SH-SY5Y (cell line): ENCODE data around the gene NPTXR.

ENCODE experiments used
- GATA2 ChIP-seq: IDR thresholded peaks from 2 replicates; pipeline ENCODE4 v1.6.1; 2011; ENCODE audit warnings: mild to moderate bottlenecking, low read depth, low read length
- GATA3 ChIP-seq: IDR thresholded peaks from 2 replicates; pipeline ENCODE4 v1.6.1; 2011; ENCODE audit warnings: low read depth, mild to moderate bottlenecking, low read length, moderate library complexity

NPTXR gene

DNA sequence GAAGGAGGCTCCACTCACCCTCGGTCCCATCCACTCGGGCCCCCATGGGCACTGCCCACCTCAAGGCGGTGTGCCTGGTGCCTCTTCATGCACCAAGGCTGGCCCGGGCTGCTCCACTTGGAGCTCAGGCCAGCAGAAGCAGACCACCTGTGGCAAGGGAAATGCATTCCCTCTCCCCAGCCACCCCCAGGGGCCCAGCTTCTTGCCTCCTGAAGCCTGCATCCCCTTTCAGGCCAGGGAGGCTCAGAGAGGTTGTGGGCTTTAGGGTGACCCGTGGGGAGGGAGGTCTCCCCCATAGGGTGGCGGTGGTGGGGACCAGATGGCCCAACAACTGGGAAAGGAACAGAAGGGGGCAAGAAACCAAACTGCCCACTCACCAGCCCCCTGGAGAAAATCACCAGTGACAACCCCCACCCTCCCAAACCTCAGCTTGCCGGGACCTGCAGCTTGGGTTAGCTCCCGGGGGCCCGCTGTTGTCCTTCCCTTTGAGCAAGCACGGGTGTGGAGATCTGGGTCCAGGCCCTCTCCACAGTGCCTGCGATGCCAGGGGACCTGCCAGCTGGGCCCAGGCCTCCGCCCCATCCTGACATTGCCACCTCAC lies 19.8 kb upstream of the NPTXR start:
- TF ChIP-seq GATA2 (no peak), GATA3 (no peak)

- TF ChIP-seq GATA3: no peak
- TF ChIP-seq GATA2: no peak
These were observed 18.8 kb upstream of the NPTXR start for GRCh38 chr22:38862375-38863329.

DNA sequence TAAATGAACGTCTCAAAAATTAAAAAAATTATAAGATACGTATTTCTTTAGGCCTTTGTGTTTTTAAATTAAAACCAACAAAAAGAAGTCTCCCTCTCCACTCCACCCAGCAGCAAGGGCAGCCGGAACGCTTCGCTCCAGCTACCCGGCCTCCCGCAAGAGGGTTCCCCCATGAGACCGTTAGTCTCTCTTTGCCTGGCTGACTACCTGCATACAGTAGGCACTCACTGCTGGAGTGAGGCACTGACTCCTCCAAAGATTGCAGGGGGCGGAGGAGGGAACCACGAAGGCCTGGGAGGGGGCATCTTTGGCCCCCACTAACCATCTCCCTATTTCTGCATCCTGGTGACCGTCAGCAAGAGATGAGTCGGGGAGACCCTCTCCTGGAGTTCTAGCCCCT lies 18.1 kb upstream of the NPTXR start:
- TF ChIP-seq GATA3: no peak
- TF ChIP-seq GATA2: no peak

- TF ChIP-seq GATA3 (no peak), GATA2 (no peak)
These were observed 17.5 kb upstream of the NPTXR start for GRCh38 chr22:38861170-38861876.

GRCh38 chr22:38860283-38861169 lies 16.7 kb upstream of the NPTXR start:
- TF ChIP-seq GATA2 (no peak), GATA3 (no peak)

GRCh38 chr22:38859581-38860282 lies 15.9 kb upstream of the NPTXR start:
- TF ChIP-seq GATA2: no peak
- no peak for TF ChIP-seq GATA3

DNA sequence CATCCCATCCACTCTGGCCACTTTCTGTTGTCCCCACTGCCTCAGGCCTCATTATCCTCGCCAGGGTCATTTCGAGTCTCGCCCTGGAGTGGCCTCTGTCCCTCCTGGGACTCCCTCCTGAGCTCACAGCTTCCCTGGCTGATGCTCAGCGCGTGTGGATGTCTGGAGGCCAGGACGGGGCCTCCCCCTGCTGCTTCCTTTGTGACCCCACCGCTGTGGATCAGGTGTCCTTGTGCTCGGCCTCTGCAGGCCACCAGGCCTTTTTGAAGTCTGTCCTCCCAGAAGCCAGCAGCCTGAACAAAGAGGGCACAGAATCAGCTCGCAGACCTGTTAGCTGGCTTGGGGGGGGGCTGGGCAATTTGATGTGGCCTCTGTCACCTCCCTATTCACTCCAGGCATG lies 14.7 kb upstream of the NPTXR start:
- TF ChIP-seq GATA2: no peak
- TF ChIP-seq GATA3: no peak

- no peak for TF ChIP-seq GATA2
- no peak for TF ChIP-seq GATA3
These were observed 9.4 kb upstream of the NPTXR start for GRCh38 chr22:38853196-38853651.

GRCh38 chr22:38852522-38852921 lies 8.7 kb upstream of the NPTXR start:
- TF ChIP-seq GATA3: no peak
- TF ChIP-seq GATA2: no peak

DNA sequence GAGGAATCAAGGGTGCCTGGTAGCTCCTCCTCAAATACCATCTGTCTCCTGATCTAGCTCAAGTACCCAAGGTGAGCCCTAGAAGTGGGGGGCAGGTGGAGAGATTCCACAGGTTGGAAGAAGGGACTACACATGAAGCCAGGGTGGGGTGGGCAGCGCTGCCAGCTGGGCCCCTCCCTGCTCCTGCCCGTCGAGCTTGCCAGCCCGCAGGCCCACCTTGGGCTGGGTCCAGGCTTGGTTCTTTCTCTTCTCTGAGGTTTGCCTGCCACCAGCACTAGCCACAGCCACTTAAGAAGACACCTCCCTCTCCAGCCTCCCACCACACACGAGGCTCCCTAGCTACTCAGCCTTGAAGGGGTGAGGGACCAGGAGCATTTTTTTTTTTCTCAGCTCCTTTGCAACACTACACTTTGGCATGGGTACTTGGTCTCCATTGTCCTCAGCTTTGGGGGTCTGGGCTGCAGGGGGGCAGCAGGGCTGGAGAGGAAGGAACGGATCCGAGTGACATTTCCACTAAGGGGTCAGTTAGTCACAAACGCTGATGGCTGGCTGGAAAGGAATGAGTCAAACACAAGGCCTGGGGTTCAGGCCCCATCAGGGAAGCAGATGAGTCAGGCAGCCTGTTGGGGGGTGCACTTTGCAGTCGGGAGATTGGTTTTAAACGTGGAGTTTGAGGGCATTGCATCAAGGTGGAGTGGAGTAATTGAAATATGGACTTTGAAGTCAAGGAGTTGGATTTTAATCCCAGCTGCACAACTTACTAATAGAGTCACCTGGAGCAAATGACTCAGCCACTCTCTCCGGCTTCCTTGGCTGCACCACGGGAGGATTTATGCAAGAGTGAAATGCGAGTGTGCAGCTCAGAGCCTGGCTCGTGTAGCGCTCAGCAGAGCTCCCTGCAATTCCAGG lies 7.4 kb upstream of the NPTXR start:
- no peak for TF ChIP-seq GATA3
- no peak for TF ChIP-seq GATA2

DNA sequence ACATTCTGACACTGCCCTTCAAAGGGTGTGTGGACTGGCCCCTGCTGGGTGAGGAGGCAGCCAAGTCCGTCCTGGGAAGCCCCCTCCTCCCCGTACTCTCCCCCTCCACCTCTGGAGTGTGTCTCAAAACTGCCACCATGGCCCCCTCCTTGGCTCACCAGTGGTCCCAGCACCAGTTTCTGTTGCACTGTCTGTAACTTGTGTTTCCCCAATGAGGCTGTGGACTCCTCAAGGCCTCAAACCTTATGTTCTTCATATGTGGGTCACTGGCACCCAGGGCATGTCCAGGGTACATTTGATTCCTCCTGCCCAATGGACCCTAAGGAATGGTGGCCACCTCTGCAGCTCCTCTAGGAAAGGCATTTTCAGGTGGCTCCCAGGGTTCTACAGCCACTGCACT lies 6.6 kb upstream of the NPTXR start:
- TF ChIP-seq GATA2: no peak
- TF ChIP-seq GATA3: no peak

GRCh38 chr22:38849811-38850210 lies 6.0 kb upstream of the NPTXR start:
- no peak for TF ChIP-seq GATA2
- no peak for TF ChIP-seq GATA3
